Measurements from ENCODE around the gene COQ2.

DNA sequence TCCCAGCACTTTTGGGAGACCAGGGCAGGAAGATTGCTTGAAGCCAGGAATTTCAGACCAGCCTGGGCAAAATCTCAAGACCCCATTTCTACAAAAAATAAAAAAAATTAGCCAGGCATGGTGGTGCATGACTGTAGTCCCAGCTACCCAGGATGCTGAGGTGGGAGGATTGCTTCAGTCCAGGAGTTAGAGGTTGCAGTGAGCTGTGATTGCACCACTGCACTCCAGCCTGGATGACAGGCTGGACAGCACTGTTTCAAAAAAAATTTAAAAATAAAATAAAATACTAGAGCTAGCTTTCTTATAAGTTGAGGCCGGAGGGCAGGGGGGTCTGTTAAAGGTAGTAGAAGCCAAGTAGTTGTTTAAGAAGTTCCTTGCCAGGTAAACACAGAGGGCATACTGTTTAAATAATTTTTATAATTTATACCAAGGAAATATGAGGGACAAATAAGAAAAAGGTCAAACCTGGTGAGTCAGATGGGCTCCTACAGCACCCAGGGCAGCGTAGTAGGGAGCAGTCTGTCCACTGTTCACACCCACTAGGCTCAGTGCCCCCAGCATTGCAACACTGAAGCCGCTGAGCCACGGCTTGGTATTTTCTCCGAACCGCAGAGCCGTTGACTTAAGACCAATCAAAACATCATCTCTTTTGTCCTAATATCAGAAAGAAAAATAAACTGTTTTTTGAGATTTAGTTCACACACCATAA lies 17.3 kb downstream of the COQ2 start:
- TF ChIP-seq POLR2AphosphoS5 (IDR thresholded peaks at IDR 0.05; ENCODE audit: low read depth, low read length) (no peak), TAF1 (IDR thresholded peaks at IDR 0.05; ENCODE audit: borderline replicate concordance, insufficient read depth, low read length) (no peak), REST (IDR thresholded peaks at IDR 0.05; ENCODE audit: insufficient read depth in 1 of 2, low read depth in 2 of 2, low read length in 2 of 2) (no peak), SIN3A (IDR thresholded peaks at IDR 0.05; ENCODE audit: borderline replicate concordance, insufficient read depth, low read length) (no peak)
